B cell (primary cell): ENCODE results near the gene WWP2. TPM values are rescaled to one million over a fixed set of nuclear protein-coding genes. Genes with fewer than 3 reads are reported as not detected.

Source experiments
- ATAC-seq: fragments of 200-7000 bp; cut with Tn5 transposase; one replicate; pipeline ENCODE4 v1.10.0; 2021; ENCODE audit warnings: low read depth, mild to moderate bottlenecking, moderate number of reproducible peaks, moderate library complexity
- CTCF ChIA-PET: fragments of 350-600 bp; sonication (Branson Sonifier 250); formaldehyde crosslinking; loops from one replicate; lab custom pipeline; 2021; ENCODE audit warnings: antibody characterized with exemption, inconsistent platforms; lab: Charles Lee
- POLR2A ChIA-PET: fragments of 350-600 bp; sonication (Branson Sonifier 250); formaldehyde crosslinking; loops from one replicate; lab custom pipeline; 2021; ENCODE audit warnings: antibody characterized with exemption; lab: Charles Lee
- DNase-seq: peaks from one replicate; pipeline ENCODE4 v3.0.0; 2013
- H2AFZ ChIP-seq: 2 replicates; pipeline ENCODE4 v1.6.1; 2012; ENCODE audit warnings: mild to moderate bottlenecking, low read depth, low read length; ENCODE audit not compliant: insufficient read depth, poor library complexity, severe bottlenecking
- H3K27ac ChIP-seq, 2 donors: 1 replicate in 1 of 2; 2 replicates in 1 of 2; pipeline ENCODE4 v1.5.1; 2012 to 2013; ENCODE audit warnings: low read length in 2 of 2, mild to moderate bottlenecking in 2 of 2, moderate library complexity in 1 of 2
- H3K27me3 ChIP-seq, 4 experiments: fragments of 200-600 bp in 1 of 4; sonication (generic) in 1 of 4; replicated peaks in 1 of 4; 1 replicate in 2 of 4; 2 replicates in 2 of 4; pipeline versions ENCODE4 v1.6.1 to v1.7.0; 2013 to 2016; ENCODE audit warnings: low read length in 3 of 4, mild to moderate bottlenecking in 2 of 4, mixed read lengths in 1 of 4, moderate library complexity in 1 of 4; ENCODE audit not compliant: insufficient read depth in 4 of 4, control insufficient read depth in 3 of 4; ENCODE audit errors: control extremely low read depth in 1 of 4
- H3K36me3 ChIP-seq, 2 experiments: replicated peaks in 1 of 2; 1 replicate in 1 of 2; 2 replicates in 1 of 2; pipeline versions ENCODE4 v1.6.1 to v1.7.1; 2013; ENCODE audit warnings: low read length in 1 of 2; ENCODE audit not compliant: insufficient read depth in 2 of 2, control insufficient read depth in 1 of 2; ENCODE audit errors: control extremely low read depth in 1 of 2, extremely low read depth in 1 of 2
- H3K4me1 ChIP-seq, 2 donors: fragments of 200-600 bp in 1 of 2; sonication (generic) in 1 of 2; 1 replicate in 1 of 2; 2 replicates in 1 of 2; pipeline versions ENCODE4 v1.5.1 to v1.6.1; 2013 to 2017; ENCODE audit warnings: low read length in 2 of 2; ENCODE audit not compliant: control insufficient read depth in 2 of 2, insufficient read depth in 2 of 2
- H3K4me2 ChIP-seq: replicated peaks from 2 replicates; pipeline ENCODE3; 2012; ENCODE audit warnings: mild to moderate bottlenecking, low read depth, low read length; ENCODE audit not compliant: poor library complexity, severe bottlenecking
- H3K4me3 ChIP-seq, 5 experiments: fragments of 200-600 bp in 1 of 5; sonication (generic) in 1 of 5; 1 replicate in 3 of 5; 2 replicates in 2 of 5; pipeline versions ENCODE4 v1.5.1 to v1.7.0; 2011 to 2016; ENCODE audit warnings: low read length in 4 of 5, mild to moderate bottlenecking in 4 of 5, low read depth in 2 of 5, control low read depth in 1 of 5, moderate library complexity in 1 of 5; ENCODE audit not compliant: insufficient read depth in 1 of 5; ENCODE audit errors: control extremely low read depth in 1 of 5, extremely low read depth in 1 of 5
- H3K79me2 ChIP-seq: fragments of 200-600 bp; sonication (generic); one replicate; pipeline ENCODE4 v1.6.0; 2016; ENCODE audit warnings: low read length; ENCODE audit not compliant: control insufficient read depth, insufficient read depth
- H3K9ac ChIP-seq: fragments of 200-600 bp; sonication (generic); 2 replicates; pipeline ENCODE4 v1.6.1; 2017; ENCODE audit warnings: mild to moderate bottlenecking, low read length, moderate library complexity
- H3K9me3 ChIP-seq, 3 donors: one replicate each; pipeline versions ENCODE4 v1.6.1 to v1.7.1; 2013; ENCODE audit warnings: low read length in 2 of 3; ENCODE audit not compliant: control insufficient read depth in 2 of 3, insufficient read depth in 1 of 3; ENCODE audit errors: control extremely low read depth in 1 of 3
- H4K20me1 ChIP-seq: 2 replicates; pipeline ENCODE4 v1.6.0; 2012; ENCODE audit warnings: mild to moderate bottlenecking, low read length; ENCODE audit not compliant: insufficient read depth, control insufficient read depth, poor library complexity, severe bottlenecking
- H3K27ac Mint-ChIP-seq: one replicate; pipeline ENCODE4 v1.8.0; 2021; ENCODE audit warnings: mixed read lengths
- H3K27me3 Mint-ChIP-seq: one replicate; pipeline ENCODE4 v1.8.0; 2021; ENCODE audit warnings: mixed read lengths
- H3K4me1 Mint-ChIP-seq: one replicate; pipeline ENCODE4 v1.8.0; 2021; ENCODE audit warnings: mixed read lengths
- H3K4me3 Mint-ChIP-seq: one replicate; pipeline ENCODE4 v1.8.0; 2021; ENCODE audit warnings: mixed read lengths
- H3K9me3 Mint-ChIP-seq: one replicate; pipeline ENCODE4 v1.8.0; 2022; ENCODE audit warnings: mixed read lengths; ENCODE audit not compliant: insufficient read depth
- EZH2 ChIP-seq: IDR thresholded peaks from 2 replicates; pipeline ENCODE4 v1.6.1; 2012; ENCODE audit warnings: borderline replicate concordance, low read depth, mild to moderate bottlenecking, moderate library complexity, low read length; ENCODE audit not compliant: insufficient read depth, poor library complexity, severe bottlenecking
- WGBS: methylation state at CpG from one replicate; pipeline ENCODE4 v1.1.5; 2013; ENCODE audit warnings: missing lambda C conversion rate; ENCODE audit not compliant: insufficient coverage; 5-methylcytosine and 5-hydroxymethylcytosine counted together
- intact Hi-C: fragments of 100-400 bp; cut with micrococcal nuclease; formaldehyde crosslinking; loops from one replicate; pipeline ENCODE4 v1.10.0; 2022
- polyA plus RNA-seq: library from polyadenylated mRNA; depleted of rRNA; stranded (reverse); fragments of >200 nt; gene quantifications from 2 replicates; pipeline ENCODE4 v1.2.3, GENCODE V29; 2012
- total RNA-seq, 2 donors: library from RNA; stranded (reverse); fragments of 120-200 nt in 1 of 2; gene quantifications; 1 replicate in 1 of 2; 2 replicates in 1 of 2; pipeline versions ENCODE4 v1.2.3 to v1.2.4, GENCODE V29; 2013 to 2022
- TF ChIP-seq, protein P1 (sequence below): fragments of 200-600 bp; IDR thresholded peaks from one replicate; pipeline ENCODE4 v1.8.0; 2022; ENCODE audit warnings: antibody characterized with exemption, mild to moderate bottlenecking

Gene WWP2
- total and polyA plus RNA-seq, 2 donors (not counting 1 experiment from before 2014, with no cell fraction given), result 33.4 to 105 TPM

- H3K27ac Mint-ChIP-seq, result no peak overlapping the region
- H3K4me2 ChIP-seq, result no peak overlapping the region
Observed at GRCh38 chr16:69890114-69890891, 128.2 kb downstream of the WWP2 start.

GRCh38 chr16:69890892-69891282, 128.8 kb downstream of the WWP2 start:
- ATAC-seq (no peak), DNase-seq (no peak)
- Mint-ChIP-seq H3K4me3 (no peak overlapping the region), H3K9me3 (no peaks in the 10 kb centered on the region), H3K4me1 (no peaks in the 10 kb centered on the region), H3K27me3 (no peaks in the 10 kb centered on the region), H3K27ac (no peak overlapping the region)
- no peak overlapping the region for H3K9ac ChIP-seq
- H3K4me2 ChIP-seq, result no peak overlapping the region
- no peak overlapping the region for H3K27ac ChIP-seq
- intact Hi-C loops, result no loop called here
- no peak overlapping the region for H3K4me3 ChIP-seq
- CTCF ChIA-PET, result no interaction called here
- TF ChIP-seq EZH2, result no peak
- TF ChIP-seq, protein P1, sequence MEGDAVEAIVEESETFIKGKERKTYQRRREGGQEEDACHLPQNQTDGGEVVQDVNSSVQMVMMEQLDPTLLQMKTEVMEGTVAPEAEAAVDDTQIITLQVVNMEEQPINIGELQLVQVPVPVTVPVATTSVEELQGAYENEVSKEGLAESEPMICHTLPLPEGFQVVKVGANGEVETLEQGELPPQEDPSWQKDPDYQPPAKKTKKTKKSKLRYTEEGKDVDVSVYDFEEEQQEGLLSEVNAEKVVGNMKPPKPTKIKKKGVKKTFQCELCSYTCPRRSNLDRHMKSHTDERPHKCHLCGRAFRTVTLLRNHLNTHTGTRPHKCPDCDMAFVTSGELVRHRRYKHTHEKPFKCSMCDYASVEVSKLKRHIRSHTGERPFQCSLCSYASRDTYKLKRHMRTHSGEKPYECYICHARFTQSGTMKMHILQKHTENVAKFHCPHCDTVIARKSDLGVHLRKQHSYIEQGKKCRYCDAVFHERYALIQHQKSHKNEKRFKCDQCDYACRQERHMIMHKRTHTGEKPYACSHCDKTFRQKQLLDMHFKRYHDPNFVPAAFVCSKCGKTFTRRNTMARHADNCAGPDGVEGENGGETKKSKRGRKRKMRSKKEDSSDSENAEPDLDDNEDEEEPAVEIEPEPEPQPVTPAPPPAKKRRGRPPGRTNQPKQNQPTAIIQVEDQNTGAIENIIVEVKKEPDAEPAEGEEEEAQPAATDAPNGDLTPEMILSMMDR, result no peak
- H3K27me3 ChIP-seq, result no peaks in the 10 kb centered on the region
- 100% methylated on average over 6 of the region's 8 CpGs for WGBS
- POLR2A ChIA-PET, result no interaction called here
- H3K9me3 ChIP-seq, result no peaks in the 10 kb centered on the region
- H3K79me2 ChIP-seq, result peaks cover 3% of the 10 kb centered on the region
- H2AFZ ChIP-seq, result no peak overlapping the region
- H4K20me1 ChIP-seq, result no peaks in the 10 kb centered on the region
- H3K36me3 ChIP-seq, result peaks cover 3 to 46% of the 10 kb centered on the region in 2 experiments
- no peaks in the 10 kb centered on the region for H3K4me1 ChIP-seq

More at GRCh38 chr16:69890114-69890891, 128.2 kb downstream of the WWP2 start:
- Histone ChIP-seq H3K9ac (no peak overlapping the region), H3K27me3 (no peaks in the 10 kb centered on the region), H3K4me1 (no peaks in the 10 kb centered on the region), H3K79me2 (peaks cover under 1% of the 10 kb centered on the region), H3K27ac (no peak overlapping the region), H3K9me3 (no peaks in the 10 kb centered on the region), H3K36me3 (peaks cover 0 to 43% of the 10 kb centered on the region in 2 experiments), H2AFZ (no peak overlapping the region), H3K4me3 (no peak overlapping the region), H4K20me1 (no peaks in the 10 kb centered on the region)
- over 99% methylated on average over 16 of the region's 17 CpGs for WGBS
- H3K4me3 Mint-ChIP-seq, result no peak overlapping the region
- no peaks in the 10 kb centered on the region for H3K9me3 Mint-ChIP-seq
- H3K27me3 Mint-ChIP-seq, result no peaks in the 10 kb centered on the region
- ATAC-seq (no peak), DNase-seq (no peak)
- CTCF ChIA-PET, result no interaction called here
- H3K4me1 Mint-ChIP-seq, result no peaks in the 10 kb centered on the region
- intact Hi-C loops, result no loop called here
- TF ChIP-seq, protein P1, result no peak
- no peak for TF ChIP-seq EZH2
- POLR2A ChIA-PET, result no interaction called here
